K562 (cell line): ENCODE data around the gene ADAM33. TPM values are rescaled to one million over a fixed set of nuclear protein-coding genes. Genes with fewer than 3 reads are reported as not detected.

Source experiments
- ATAC-seq: fragments of 200-7000 bp; cut with Tn5 transposase; 3 replicates; pipeline ENCODE4 v1.9.1; 2020; ENCODE audit warnings: moderate library complexity
- BruUV-seq: library from RNA; stranded (reverse); fragments of 400-500 nt; replicated peaks from 2 replicates; lab custom pipeline; 2021; lab: Mats Ljungman, UMichigan
- CTCF ChIA-PET: fragments of 300-600 bp; formaldehyde crosslinking; extraction: SDS; loops from one replicate; lab custom pipeline; 2021; ENCODE audit warnings: low intra/inter-chr PET ratio; lab: Yijun Ruan, JAX
- POLR2A ChIA-PET: fragments of 300-600, 350-650 bp; sonication (Branson Sonifier 250); formaldehyde crosslinking; extraction: SDS; loops from one replicate; lab custom pipeline; 2021; ENCODE audit warnings: antibody characterized with exemption, inconsistent platforms; lab: Yijun Ruan, JAX
- DNase-seq, 4 experiments: peaks; one replicate each; pipeline versions ENCODE4 v3.0.0 to v3.0.0-alpha.2; 2011 to 2018; ENCODE audit warnings: low spot score in 3 of 4, mixed read lengths in 3 of 4; ENCODE audit errors: extremely low read depth in 1 of 4
- FAIRE-seq: peaks from 2 replicates; lab custom pipeline; 2011; peaks lifted over from hg19 to GRCh38; lab: Jason Lieb, UNC
- H2AFZ ChIP-seq: 2 replicates; pipeline ENCODE4 v1.6.0; 2011; ENCODE audit warnings: low read depth, low read length, control low read depth, inconsistent platforms
- H3K27ac ChIP-seq: fragments of 200-600 bp; 3 replicates; pipeline ENCODE4 v1.8.0; 2011; ENCODE audit warnings: low read depth, mild to moderate bottlenecking, control low read depth, inconsistent platforms, low read length, moderate library complexity, mixed read lengths; ENCODE audit errors: extremely low read depth
- H3K27me3 ChIP-seq, 2 experiments: fragments of 300-600 bp in 1 of 2; 2 replicates in 1 of 2; 3 replicates in 1 of 2; pipeline versions ENCODE4 v1.6.0 to v1.8.0; 2011; ENCODE audit warnings: inconsistent platforms in 2 of 2, low read length in 2 of 2, mild to moderate bottlenecking in 1 of 2, mixed read lengths in 1 of 2, moderate library complexity in 1 of 2; ENCODE audit not compliant: control insufficient read depth in 2 of 2, insufficient read depth in 2 of 2
- H3K36me3 ChIP-seq: fragments of 300-600 bp; 3 replicates; pipeline ENCODE4 v1.8.0; 2011; ENCODE audit warnings: mild to moderate bottlenecking, low read length, inconsistent platforms; ENCODE audit not compliant: control insufficient read depth, insufficient read depth
- H3K4me1 ChIP-seq, 2 experiments: fragments of 200-600 bp in 1 of 2; replicated peaks in 1 of 2; 2 replicates in 1 of 2; 3 replicates in 1 of 2; pipeline versions ENCODE4 v1.5.1 to v1.8.0; 2011; ENCODE audit warnings: inconsistent platforms in 2 of 2, low read length in 2 of 2, mild to moderate bottlenecking in 1 of 2, mixed read lengths in 1 of 2, moderate library complexity in 1 of 2; ENCODE audit not compliant: control insufficient read depth in 2 of 2, insufficient read depth in 2 of 2
- H3K4me2 ChIP-seq: 2 replicates; pipeline ENCODE4 v1.6.1; 2011; ENCODE audit warnings: low read length, control low read depth, inconsistent platforms, mixed read lengths; ENCODE audit not compliant: insufficient read depth
- H3K4me3 ChIP-seq: fragments of 200-600 bp; sonication (generic), shearing (Covaris generic); 2 replicates; pipeline ENCODE4 v1.5.1; 2016; ENCODE audit warnings: control low read depth, inconsistent platforms
- H3K79me2 ChIP-seq: fragments of 200-600 bp; 3 replicates; pipeline ENCODE4 v1.8.0; 2011; ENCODE audit warnings: low read length, inconsistent platforms; ENCODE audit not compliant: control insufficient read depth, insufficient read depth
- H3K9ac ChIP-seq, 2 experiments: 2 replicates each; pipeline versions ENCODE4 v1.6.0 to v1.6.1; 2011; ENCODE audit warnings: low read depth in 2 of 2, low read length in 2 of 2, control low read depth in 1 of 2, inconsistent platforms in 1 of 2, mild to moderate bottlenecking in 1 of 2, mixed read lengths in 1 of 2; ENCODE audit not compliant: insufficient read depth in 1 of 2
- H3K9me1 ChIP-seq: one replicate; pipeline ENCODE4 v1.6.0; 2011; ENCODE audit warnings: inconsistent platforms, mild to moderate bottlenecking, low read length, moderate library complexity; ENCODE audit not compliant: control insufficient read depth, insufficient read depth
- H3K9me3 ChIP-seq: replicated peaks from 2 replicates; pipeline ENCODE4 v1.5.1; 2011; ENCODE audit warnings: low read depth, low read length, inconsistent platforms; ENCODE audit not compliant: control insufficient read depth, insufficient read depth
- H4K20me1 ChIP-seq: replicated peaks from 2 replicates; pipeline ENCODE4 v1.6.1; 2011; ENCODE audit warnings: low read length, inconsistent platforms, mixed read lengths; ENCODE audit not compliant: control insufficient read depth, insufficient read depth
- ASH1L ChIP-seq: fragments of 450-650 bp; IDR thresholded peaks from 2 replicates; pipeline ENCODE4 v1.6.1; 2018; ENCODE audit warnings: borderline replicate concordance, mild to moderate bottlenecking, low read depth; ENCODE audit not compliant: partially characterized antibody
- CLOCK ChIP-seq: fragments of 250-450 bp; sonication (Bioruptor Pico); IDR thresholded peaks from 2 replicates; pipeline ENCODE4 v1.4.0; 2020; ENCODE audit warnings: mild to moderate bottlenecking, moderate library complexity, borderline replicate concordance
- CREM ChIP-seq: IDR thresholded peaks from 2 replicates; pipeline ENCODE4 v1.6.1; 2014; ENCODE audit warnings: antibody characterized with exemption, low read depth
- GTF2B ChIP-seq: IDR thresholded peaks from 2 replicates; pipeline ENCODE4 v1.6.1; 2011; ENCODE audit not compliant: insufficient read length; ENCODE audit errors: extremely low read depth
- HDAC2 ChIP-seq: fragments of 450-650 bp; IDR thresholded peaks from 2 replicates; pipeline ENCODE4 v1.6.1; 2016; ENCODE audit warnings: mild to moderate bottlenecking
- KAT7 ChIP-seq: sonication (generic); formaldehyde crosslinking; IDR thresholded peaks from 2 replicates; pipeline ENCODE4 v1.8.0; 2022; ENCODE audit warnings: missing genetic modification reagents, mild to moderate bottlenecking, borderline replicate concordance
- PRPF4 ChIP-seq: fragments of 200-400 bp; formaldehyde crosslinking; IDR thresholded peaks from one replicate; pipeline ENCODE4 v1.6.1; 2017; ENCODE audit warnings: low read length, low read depth, mild to moderate bottlenecking; ENCODE audit not compliant: insufficient read depth, poor library complexity, severe bottlenecking
- SAFB ChIP-seq: fragments of 200-400 bp; formaldehyde crosslinking; IDR thresholded peaks from 2 replicates; pipeline ENCODE4 v1.6.1; 2017; ENCODE audit warnings: low read depth, low read length, borderline replicate concordance
- SREBF1 ChIP-seq: fragments of 150-350 bp; IDR thresholded peaks from 2 replicates; pipeline ENCODE4 v1.6.1; 2014; ENCODE audit warnings: antibody characterized with exemption, low read depth, low read length, borderline replicate concordance
- TAL1 ChIP-seq: fragments of 450-650 bp; IDR thresholded peaks from 2 replicates; pipeline ENCODE4 v1.6.1; 2016; ENCODE audit warnings: mild to moderate bottlenecking
- ZNF282 ChIP-seq: sonication (generic); formaldehyde crosslinking; IDR thresholded peaks from 2 replicates; pipeline ENCODE4 v1.8.1; 2023; ENCODE audit warnings: missing genetic modification reagents
- WGBS: fragments of 100-300 bp; shearing (Covaris generic); methylation state at CpG from one replicate; pipeline ENCODE4 v1.1.6; 2016; ENCODE audit warnings: low coverage, mixed read lengths; ENCODE audit not compliant: insufficient coverage; ENCODE audit errors: missing lambda C conversion rate; 5-methylcytosine and 5-hydroxymethylcytosine counted together
- in situ Hi-C: fragments of 300-500 bp; cut with MboI; formaldehyde crosslinking; loops from 4 replicates; pipeline ENCODE4 v1.15.0; 2018; ENCODE audit warnings: inconsistent platforms, mixed read lengths
- intact Hi-C: fragments of 100-400 bp; cut with micrococcal nuclease; formaldehyde crosslinking; loops from 2 replicates; pipeline ENCODE4 v1.14.2; 2022
- polyA plus RNA-seq, 8 experiments: library from polyadenylated mRNA; depleted of rRNA in 4 of 8; stranded (reverse) in 5 of 8; unstranded in 3 of 8; fragments of >200 nt; fragmentation: Nextera tagmentation in 2 of 8; fragmentation: Illumina TruSeq in 1 of 8; extraction: Ambion mirVana in 2 of 8; extraction: Trizol in 1 of 8; gene quantifications; 2 replicates each; pipeline versions ENCODE4 v1.2.1 to v1.2.3, GENCODE V29; 2011 to 2014; ENCODE audit warnings: inconsistent platforms in 1 of 8, missing spikeins in 1 of 8
- total RNA-seq, 7 experiments: library from RNA; depleted of rRNA in 6 of 7; stranded (reverse); fragments of >200 nt in 6 of 7; fragmentation: Illumina TruSeq in 2 of 7; extraction: Trizol in 2 of 7; gene quantifications; 2 replicates each; pipeline versions ENCODE4 v1.2.1 to v1.2.3, GENCODE V29; 2011 to 2021; ENCODE audit warnings: low replicate concordance in 1 of 7

The ADAM33 gene
- total and polyA plus RNA-seq, 9 of the 15 experiments (the other 6 are each of a cell fraction or from before 2014, with no cell fraction given) = not detected

- TF ChIP-seq PRPF4 = no peak
- no peak for TF ChIP-seq CLOCK (CRISPR knock-in tag)
- no peak for TF ChIP-seq CREM
- TF ChIP-seq SAFB = peak; percentile 27; the same call in 1 of the 2 replicates
- TF ChIP-seq, all 486 proteins: peak for 4
Measured at GRCh38 chr20:3673221-3674070, 8.4 kb downstream of the ADAM33 start (continued).

- ATAC-seq (no peak), FAIRE-seq (no peak), DNase-seq (no peak)
- H3K9me1 ChIP-seq = no peaks in the 10 kb centered on the region
- 0 out of 2 replicates have a peak, but pooled peaks cover 6% of the 10 kb centered on the region for H4K20me1 ChIP-seq
- BruUV-seq = no TSS peak
- H3K4me2 ChIP-seq = no peak overlapping the region
- H2AFZ ChIP-seq = no peak overlapping the region
- no peak overlapping the region for H3K4me3 ChIP-seq
- no peak for TF ChIP-seq HDAC2
- no peak for TF ChIP-seq ASH1L
- no peak for TF ChIP-seq SREBF1
- TF ChIP-seq TAL1 = no peak
- no peak for TF ChIP-seq ZNF282 (CRISPR knock-in tag)
- no peak for TF ChIP-seq GTF2B
- no peak for TF ChIP-seq KAT7
- in situ Hi-C loops = no loop called here
- H3K9ac ChIP-seq = no peak overlapping the region
- WGBS = 23% methylated on average over 13 of the region's 58 CpGs
- no peaks in the 10 kb centered on the region for H3K79me2 ChIP-seq
- H3K4me1 ChIP-seq = peaks cover 0 to 30% of the 10 kb centered on the region in 2 experiments; a peak in 2 of 5 replicates
- no peaks in the 10 kb centered on the region for H3K36me3 ChIP-seq
- peaks cover 2 to 44% of the 10 kb centered on the region in 2 experiments; a peak in 3 of 5 replicates for H3K27me3 ChIP-seq
- no peaks in the 10 kb centered on the region for H3K9me3 ChIP-seq
- POLR2A ChIA-PET = interaction anchor here (0.6 kb wide), 1 partner anchor 40 kb away, joined by 3 read pairs; the partner anchor contains the start of gene SIGLEC1
- intact Hi-C loops = loop anchor here (10.0 kb wide), 1 partner anchor 112 kb away; the partner anchor contains the start of genes CENPB and SPEF1
- no peak overlapping the region for H3K27ac ChIP-seq
- CTCF ChIA-PET = no interaction called here
Measured at GRCh38 chr20:3672547-3673171, 9.2 kb downstream of the ADAM33 start.
